ENCODE data around the gene ACSL3. TPM values are rescaled to one million over a fixed set of nuclear protein-coding genes. Genes with fewer than 3 reads are reported as not detected.
"Not testable (repeated sequence)": the region's sequence is repeated elsewhere in the genome, so short reads cannot be mapped to it uniquely, and the experiment has no call there.

Gene ACSL3
- total RNA-seq, 1 experiment from 2014 or later, result 100 TPM

DNA sequence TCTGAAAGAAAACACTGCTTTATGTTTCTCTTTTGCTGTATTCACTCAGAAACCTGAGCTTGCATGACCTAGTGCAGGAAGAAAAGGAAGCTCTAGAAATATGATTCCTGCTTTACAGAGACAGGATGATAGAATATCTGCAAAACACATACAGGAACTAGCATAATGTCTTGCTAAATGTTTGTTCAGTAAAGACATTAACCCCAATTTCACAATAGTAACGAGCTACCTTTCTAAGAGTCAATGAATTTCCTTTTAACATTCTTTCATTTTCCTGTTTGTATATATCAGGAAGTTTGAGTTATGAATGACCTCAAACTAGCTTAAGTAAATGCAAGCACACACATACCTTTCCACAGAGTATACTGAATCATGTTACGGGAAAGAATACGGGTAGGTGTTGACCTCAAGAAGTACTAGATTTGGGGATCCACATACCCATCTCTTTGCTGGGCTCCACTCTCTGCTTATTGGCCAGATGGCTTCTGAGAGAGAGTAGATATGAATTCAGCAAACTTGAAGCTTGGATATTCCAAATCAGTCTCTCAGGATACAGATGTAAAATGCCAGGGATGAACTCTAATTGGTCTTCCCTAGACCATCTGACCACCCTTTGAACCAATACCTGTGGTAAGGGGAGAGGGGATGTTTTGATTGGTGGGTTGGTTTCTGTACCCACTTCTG is 18.2 kb upstream of the ACSL3 start:
- H3K27me3 Mint-ChIP-seq (ENCODE audit: low read depth), result no peaks in the 10 kb centered on the region
- CTCF ChIA-PET, result interaction anchor here (0.7 kb wide), 1 partner anchor 46 kb away, joined by 3 read pairs; no protein-coding TSS in a partner anchor
- ATAC-seq (no peak), DNase-seq (ENCODE audit: low spot score) (no peak)
- no peaks in the 10 kb centered on the region for H3K9me3 Mint-ChIP-seq
- H3K36me3 Mint-ChIP-seq, result no peaks in the 10 kb centered on the region
- TF ChIP-seq GABPB1 (CRISPR knock-in tag; IDR thresholded peaks at IDR 0.05) (peak; percentile 87), TCF7 (CRISPR knock-in tag; IDR thresholded peaks at IDR 0.05; ENCODE audit: low read depth) (no peak)
- no peaks in the 10 kb centered on the region for H3K4me1 Mint-ChIP-seq
- no peak overlapping the region for H3K4me3 Mint-ChIP-seq
- no peak overlapping the region for H3K27ac Mint-ChIP-seq
- POLR2A ChIA-PET, result no interaction called here

DNA sequence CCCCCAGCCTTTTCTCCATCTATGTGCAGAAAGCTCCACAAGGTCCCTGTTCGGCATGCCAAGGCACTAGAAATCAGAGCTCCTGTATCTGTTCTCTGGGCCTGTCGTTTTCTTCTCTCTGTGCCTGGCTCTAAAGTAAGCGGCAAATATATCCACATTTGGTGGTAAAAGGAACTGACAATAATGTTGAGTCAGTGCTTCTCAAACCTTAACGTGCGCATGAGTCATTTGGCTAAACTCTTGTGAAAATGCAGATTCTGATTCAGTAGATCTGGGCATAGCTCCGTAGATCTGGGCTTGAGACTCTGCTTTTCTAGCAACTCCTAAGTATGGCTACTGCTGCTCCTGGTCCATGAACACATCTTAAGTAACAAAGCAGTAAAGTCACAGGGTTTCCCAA is 16.5 kb upstream of the ACSL3 start:
- ChIA-PET CTCF (interaction anchor here (0.7 to 0.9 kb wide), 2 partner anchors 61 to 154 kb away, joined by 3 read pairs; no protein-coding TSS in a partner anchor), POLR2A (interaction anchor here (0.8 kb wide), 1 partner anchor 127 kb away, joined by 3 read pairs; no protein-coding TSS in a partner anchor)
- Mint-ChIP-seq H3K36me3 (no peaks in the 10 kb centered on the region), H3K9me3 (no peaks in the 10 kb centered on the region), H3K27ac (no peak overlapping the region), H3K4me3 (no peak overlapping the region), H3K27me3 (ENCODE audit: low read depth) (no peaks in the 10 kb centered on the region), H3K4me1 (no peaks in the 10 kb centered on the region)
- DNase-seq (ENCODE audit: low spot score), result no peak
- no peak for ATAC-seq
- TF ChIP-seq NR2C2 (CRISPR knock-in tag; IDR thresholded peaks at IDR 0.05), result no peak
- TF ChIP-seq NFATC4 (CRISPR knock-in tag; IDR thresholded peaks at IDR 0.05), result no peak
- no peak for TF ChIP-seq FOXJ3 (CRISPR knock-in tag; IDR thresholded peaks at IDR 0.05; ENCODE audit: borderline replicate concordance)
- TF ChIP-seq ETV6 (CRISPR knock-in tag; IDR thresholded peaks at IDR 0.05), result no peak
- TF ChIP-seq CREM (CRISPR knock-in tag; IDR thresholded peaks at IDR 0.05), result no peak
- TF ChIP-seq USF1 (CRISPR knock-in tag; IDR thresholded peaks at IDR 0.05), result no peak
- no peak for TF ChIP-seq SMAD4 (CRISPR knock-in tag; IDR thresholded peaks at IDR 0.05)
- TF ChIP-seq ZNF671 (CRISPR knock-in tag; IDR thresholded peaks at IDR 0.05), result no peak
- no peak for TF ChIP-seq CTCF (IDR thresholded peaks at IDR 0.05)
- no peak for TF ChIP-seq PRDM15 (CRISPR knock-in tag; IDR thresholded peaks at IDR 0.05)
- TF ChIP-seq, protein P1, sequence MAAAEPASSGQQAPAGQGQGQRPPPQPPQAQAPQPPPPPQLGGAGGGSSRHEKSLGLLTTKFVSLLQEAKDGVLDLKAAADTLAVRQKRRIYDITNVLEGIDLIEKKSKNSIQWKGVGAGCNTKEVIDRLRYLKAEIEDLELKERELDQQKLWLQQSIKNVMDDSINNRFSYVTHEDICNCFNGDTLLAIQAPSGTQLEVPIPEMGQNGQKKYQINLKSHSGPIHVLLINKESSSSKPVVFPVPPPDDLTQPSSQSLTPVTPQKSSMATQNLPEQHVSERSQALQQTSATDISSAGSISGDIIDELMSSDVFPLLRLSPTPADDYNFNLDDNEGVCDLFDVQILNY (CRISPR knock-in tag; IDR thresholded peaks at IDR 0.05), result no peak
- no peak for TF ChIP-seq EMX1 (CRISPR knock-in tag; IDR thresholded peaks at IDR 0.05)
- TF ChIP-seq ZNF416 (CRISPR knock-in tag; IDR thresholded peaks at IDR 0.05), result no peak
- no peak for TF ChIP-seq E2F4 (CRISPR knock-in tag; IDR thresholded peaks at IDR 0.05; ENCODE audit: borderline replicate concordance, low read depth)
- no peak for TF ChIP-seq TCF7 (CRISPR knock-in tag; IDR thresholded peaks at IDR 0.05; ENCODE audit: low read depth)
- TF ChIP-seq, protein P2, sequence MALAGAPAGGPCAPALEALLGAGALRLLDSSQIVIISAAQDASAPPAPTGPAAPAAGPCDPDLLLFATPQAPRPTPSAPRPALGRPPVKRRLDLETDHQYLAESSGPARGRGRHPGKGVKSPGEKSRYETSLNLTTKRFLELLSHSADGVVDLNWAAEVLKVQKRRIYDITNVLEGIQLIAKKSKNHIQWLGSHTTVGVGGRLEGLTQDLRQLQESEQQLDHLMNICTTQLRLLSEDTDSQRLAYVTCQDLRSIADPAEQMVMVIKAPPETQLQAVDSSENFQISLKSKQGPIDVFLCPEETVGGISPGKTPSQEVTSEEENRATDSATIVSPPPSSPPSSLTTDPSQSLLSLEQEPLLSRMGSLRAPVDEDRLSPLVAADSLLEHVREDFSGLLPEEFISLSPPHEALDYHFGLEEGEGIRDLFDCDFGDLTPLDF (CRISPR knock-in tag; IDR thresholded peaks at IDR 0.05), result no peak
- no peak for TF ChIP-seq ZBTB21 (CRISPR knock-in tag; IDR thresholded peaks at IDR 0.05; ENCODE audit: borderline replicate concordance)
- no peak for TF ChIP-seq HMGA2 (CRISPR knock-in tag; IDR thresholded peaks at IDR 0.05)
- TF ChIP-seq, protein P3, sequence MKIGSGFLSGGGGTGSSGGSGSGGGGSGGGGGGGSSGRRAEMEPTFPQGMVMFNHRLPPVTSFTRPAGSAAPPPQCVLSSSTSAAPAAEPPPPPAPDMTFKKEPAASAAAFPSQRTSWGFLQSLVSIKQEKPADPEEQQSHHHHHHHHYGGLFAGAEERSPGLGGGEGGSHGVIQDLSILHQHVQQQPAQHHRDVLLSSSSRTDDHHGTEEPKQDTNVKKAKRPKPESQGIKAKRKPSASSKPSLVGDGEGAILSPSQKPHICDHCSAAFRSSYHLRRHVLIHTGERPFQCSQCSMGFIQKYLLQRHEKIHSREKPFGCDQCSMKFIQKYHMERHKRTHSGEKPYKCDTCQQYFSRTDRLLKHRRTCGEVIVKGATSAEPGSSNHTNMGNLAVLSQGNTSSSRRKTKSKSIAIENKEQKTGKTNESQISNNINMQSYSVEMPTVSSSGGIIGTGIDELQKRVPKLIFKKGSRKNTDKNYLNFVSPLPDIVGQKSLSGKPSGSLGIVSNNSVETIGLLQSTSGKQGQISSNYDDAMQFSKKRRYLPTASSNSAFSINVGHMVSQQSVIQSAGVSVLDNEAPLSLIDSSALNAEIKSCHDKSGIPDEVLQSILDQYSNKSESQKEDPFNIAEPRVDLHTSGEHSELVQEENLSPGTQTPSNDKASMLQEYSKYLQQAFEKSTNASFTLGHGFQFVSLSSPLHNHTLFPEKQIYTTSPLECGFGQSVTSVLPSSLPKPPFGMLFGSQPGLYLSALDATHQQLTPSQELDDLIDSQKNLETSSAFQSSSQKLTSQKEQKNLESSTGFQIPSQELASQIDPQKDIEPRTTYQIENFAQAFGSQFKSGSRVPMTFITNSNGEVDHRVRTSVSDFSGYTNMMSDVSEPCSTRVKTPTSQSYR (CRISPR knock-in tag; IDR thresholded peaks at IDR 0.05), result no peak

DNA sequence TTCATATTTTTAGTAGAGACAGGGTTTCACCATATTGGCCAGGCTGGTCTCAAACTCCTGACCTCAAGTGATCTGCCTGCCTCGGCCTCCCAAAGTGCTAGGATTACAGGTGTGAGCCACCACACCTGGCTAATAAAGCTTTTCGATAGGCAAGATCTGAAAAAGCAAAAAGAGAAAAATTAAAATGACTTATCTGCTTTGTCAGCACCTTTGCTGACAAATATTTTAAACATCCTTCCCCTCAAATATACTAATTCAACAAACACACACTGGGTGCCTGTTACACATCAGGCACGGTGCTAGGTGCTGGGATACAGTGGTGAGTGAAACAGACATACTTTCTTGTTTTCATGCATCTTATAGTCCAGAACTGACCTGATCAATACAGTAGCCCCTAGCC is 15.5 kb upstream of the ACSL3 start:
- DNase-seq (ENCODE audit: low spot score); ATAC-seq; H3K4me3 Mint-ChIP-seq; H3K27me3 Mint-ChIP-seq (ENCODE audit: low read depth); H3K27ac Mint-ChIP-seq; H3K9me3 Mint-ChIP-seq; H3K36me3 Mint-ChIP-seq; CTCF ChIA-PET; POLR2A ChIA-PET; H3K4me1 Mint-ChIP-seq: not testable (repeated sequence)

Data from WTC11 (cell line).